H7 (cell line): ENCODE data around the gene CCDC194. TPM values are rescaled to one million over a fixed set of nuclear protein-coding genes. Genes with fewer than 3 reads are reported as not detected.
"Not testable (repeated sequence)": the region's sequence is repeated elsewhere in the genome, so short reads cannot be mapped to it uniquely, and the experiment has no call there.

Source experiments
- DNase-seq: peaks from one replicate; pipeline ENCODE4 v3.0.0; 2012
- H3K27me3 ChIP-seq: 2 replicates; pipeline ENCODE4 v1.6.0; 2011; ENCODE audit warnings: mild to moderate bottlenecking, low read length; ENCODE audit not compliant: control insufficient read depth, insufficient read depth
- H3K36me3 ChIP-seq: replicated peaks from 2 replicates; pipeline ENCODE4 v1.5.1; 2011; ENCODE audit warnings: low read length; ENCODE audit not compliant: control insufficient read depth, insufficient read depth
- H3K4me3 ChIP-seq: 2 replicates; pipeline ENCODE4 v1.5.1; 2011; ENCODE audit warnings: low read depth, mild to moderate bottlenecking, control low read depth, low read length, moderate library complexity; ENCODE audit not compliant: insufficient read depth
- total RNA-seq: library from RNA; depleted of rRNA; stranded (reverse); fragments of >200 nt; shearing (Covaris generic); gene quantifications from 2 replicates; pipeline ENCODE4 v1.2.3, GENCODE V29; 2014

The CCDC194 gene
- total RNA-seq, 1 experiment from 2014 or later = 0.42 TPM

DNA sequence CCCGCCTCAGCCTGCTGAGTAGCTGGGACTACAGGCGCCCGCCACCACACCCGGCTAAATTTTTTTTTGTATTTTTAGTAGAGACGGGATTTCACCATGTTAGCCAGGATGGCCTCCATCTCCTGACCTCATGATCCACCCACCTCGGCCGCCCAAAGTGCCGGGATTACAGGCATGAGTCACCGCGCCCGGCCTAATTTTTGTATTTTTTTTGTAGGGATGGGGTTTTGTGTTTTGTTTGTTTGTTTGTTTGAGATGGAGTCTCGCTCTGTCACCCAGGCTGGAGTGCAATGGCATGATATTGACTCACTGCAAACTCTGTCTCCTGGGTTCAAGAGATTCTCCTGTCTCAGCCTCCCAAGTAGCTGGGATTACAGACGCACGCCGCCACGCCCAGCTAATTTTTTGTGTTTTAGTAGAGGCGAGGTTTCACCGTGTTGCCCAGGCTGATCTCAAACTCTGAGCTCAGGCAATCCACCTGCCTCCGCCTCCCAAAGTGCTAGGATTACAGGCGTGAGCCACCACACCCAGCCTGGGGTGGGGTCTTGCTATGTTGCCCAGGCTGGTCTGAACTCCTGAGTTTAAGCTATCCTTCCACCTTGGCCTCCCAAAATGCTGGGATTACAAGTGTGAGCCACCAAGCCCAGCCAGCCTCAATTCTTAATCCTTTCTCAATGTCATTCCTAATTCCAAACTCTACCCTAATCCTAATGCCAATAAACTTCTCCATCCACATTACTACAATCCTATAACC lies 30.0 kb downstream of the CCDC194 start:
- not testable (repeated sequence) for DNase-seq, H3K36me3 ChIP-seq, H3K27me3 ChIP-seq, H3K4me3 ChIP-seq

DNA sequence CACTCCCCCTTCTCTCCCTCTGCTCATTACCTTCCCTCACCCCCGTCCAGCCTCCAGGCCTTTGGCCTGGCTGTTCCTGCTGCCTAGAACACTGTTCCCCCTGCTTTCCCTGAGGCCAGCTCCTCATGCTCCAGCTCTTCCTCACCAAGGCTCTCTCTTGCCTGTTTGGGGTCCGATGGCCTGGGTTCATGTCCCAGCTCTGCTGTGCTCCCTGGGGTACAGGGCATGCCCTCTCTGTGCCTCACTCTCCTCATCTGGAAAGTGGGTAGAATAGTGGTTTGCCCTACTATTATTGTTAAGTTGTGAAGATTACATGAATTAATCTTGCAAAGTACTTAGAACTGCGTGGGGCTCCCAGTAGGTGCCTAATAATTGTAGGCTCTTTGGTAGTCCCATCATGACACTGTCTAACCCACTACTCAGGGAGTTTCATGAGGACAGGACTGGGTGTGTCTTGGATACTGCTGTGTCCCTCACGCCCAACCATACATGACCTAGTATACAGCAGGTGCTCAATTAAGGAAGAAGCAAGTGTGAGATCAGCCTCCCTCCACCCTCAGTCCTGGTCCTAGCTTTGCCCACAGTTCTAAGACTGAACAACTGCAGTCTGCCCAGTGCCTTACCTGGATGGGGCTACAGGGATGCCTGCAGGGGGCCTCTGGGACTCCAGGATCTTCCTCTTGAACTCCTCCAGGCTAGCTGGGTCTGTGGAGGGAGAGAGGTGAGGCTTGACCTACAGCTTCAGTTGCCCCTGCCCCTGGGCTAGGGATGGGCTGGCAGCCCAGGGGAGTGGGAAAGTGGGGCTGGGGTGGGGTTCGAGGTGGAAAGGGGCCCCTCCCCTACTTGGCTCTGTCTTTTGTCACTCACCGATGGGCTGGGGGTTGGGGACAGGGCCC lies 33.8 kb downstream of the CCDC194 start:
- DNase-seq = peak; percentile 62
- Histone ChIP-seq H3K36me3 (no peaks in the 10 kb centered on the region), H3K4me3 (no peak overlapping the region), H3K27me3 (no peaks in the 10 kb centered on the region)

DNA sequence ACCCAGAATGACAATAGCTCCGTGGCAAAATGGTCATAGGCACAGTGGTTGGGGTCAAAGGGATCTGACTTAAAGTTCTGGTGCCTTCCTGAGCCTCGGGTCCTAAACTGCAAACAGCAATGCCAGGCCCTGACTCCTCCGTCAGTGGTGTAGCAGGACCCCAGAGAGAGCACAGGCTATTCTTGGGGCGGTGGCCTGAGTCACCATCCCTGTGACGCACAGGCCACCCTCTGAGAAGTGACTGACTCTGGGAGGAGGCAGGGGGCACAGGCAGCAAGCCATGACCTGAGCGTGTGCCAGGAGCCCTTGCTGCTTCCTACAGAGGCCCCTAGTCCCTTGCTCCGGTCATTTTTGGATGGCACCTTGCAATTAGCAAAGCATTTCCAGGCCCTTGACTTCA lies 35.6 kb downstream of the CCDC194 start:
- Histone ChIP-seq H3K27me3 (no peaks in the 10 kb centered on the region), H3K4me3 (no peak overlapping the region), H3K36me3 (no peaks in the 10 kb centered on the region)
- peak; percentile 31 for DNase-seq

DNA sequence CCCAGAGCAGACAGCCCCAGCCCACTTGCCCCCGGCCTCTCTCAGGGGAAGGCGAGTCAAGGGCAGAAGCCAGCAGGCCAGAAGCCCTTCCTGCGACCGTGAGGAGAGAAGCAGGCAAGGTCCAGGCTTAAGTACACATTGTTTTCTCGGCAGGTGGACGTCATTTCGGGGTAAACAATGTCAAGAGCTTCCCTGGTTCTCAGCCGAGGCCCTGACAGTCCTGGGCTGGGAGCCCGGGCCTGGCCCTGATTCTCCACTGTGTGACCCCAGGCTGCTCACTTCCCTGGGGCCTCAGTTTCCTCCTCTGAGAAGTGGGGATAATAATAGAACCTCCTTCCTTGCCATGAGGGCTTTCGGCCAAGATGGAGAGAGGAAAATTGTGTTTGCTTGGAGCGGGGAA lies 36.3 kb downstream of the CCDC194 start:
- Histone ChIP-seq H3K36me3 (no peaks in the 10 kb centered on the region), H3K27me3 (no peaks in the 10 kb centered on the region), H3K4me3 (no peak overlapping the region)
- peak; percentile 30 for DNase-seq

DNA sequence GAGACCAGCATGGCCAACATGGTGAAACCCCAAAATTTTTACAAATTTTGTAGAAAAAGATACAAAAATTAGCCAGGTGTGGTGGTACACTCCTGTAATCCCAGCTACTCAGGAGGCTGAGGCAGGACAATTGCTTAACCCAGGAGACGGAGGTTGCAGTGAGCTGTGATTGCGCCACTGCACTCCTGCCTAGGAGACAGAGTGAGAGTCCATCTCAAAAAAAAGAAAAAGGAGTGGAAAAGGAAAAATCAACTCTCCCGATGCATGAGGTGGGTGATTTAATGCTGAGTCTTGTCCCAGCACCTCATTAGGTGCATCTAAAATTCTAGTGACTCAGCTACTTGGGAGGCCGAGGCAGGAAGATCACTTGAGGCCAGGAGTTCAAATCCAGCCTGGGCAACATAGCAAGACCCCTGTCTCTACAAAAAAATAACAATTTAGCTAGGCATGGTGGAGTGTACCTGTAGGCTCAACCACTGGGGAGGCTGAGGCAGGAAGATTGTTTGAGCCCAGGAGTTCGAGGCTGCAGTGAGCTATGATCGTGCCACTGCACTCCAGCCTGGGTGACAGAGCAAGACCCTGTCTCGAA lies 36.8 kb downstream of the CCDC194 start:
- DNase-seq = no peak
- H3K36me3 ChIP-seq = no peaks in the 10 kb centered on the region
- H3K4me3 ChIP-seq = no peak overlapping the region
- H3K27me3 ChIP-seq = no peaks in the 10 kb centered on the region

DNA sequence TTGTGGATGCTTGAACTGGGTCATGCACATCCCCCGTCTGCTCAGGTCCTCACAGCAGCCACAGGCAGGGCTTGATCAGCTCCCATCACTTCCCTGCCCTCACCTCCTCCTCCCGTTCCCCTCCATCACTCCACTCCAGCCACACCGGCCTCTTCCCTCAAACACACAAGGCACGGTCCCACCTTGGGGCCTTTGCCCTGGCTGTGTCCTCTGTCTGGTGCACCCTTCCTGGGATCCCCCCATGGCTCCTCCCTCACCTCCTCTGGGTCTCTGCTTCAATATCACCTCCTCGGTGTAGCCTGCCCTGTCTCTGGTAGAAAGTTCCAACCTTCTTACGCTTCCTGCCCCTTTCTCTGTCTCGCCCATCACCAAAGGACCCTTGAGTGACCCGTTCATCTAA lies 40.6 kb downstream of the CCDC194 start:
- no peak overlapping the region for H3K4me3 ChIP-seq
- no peaks in the 10 kb centered on the region for H3K27me3 ChIP-seq
- no peak for DNase-seq
- no peaks in the 10 kb centered on the region for H3K36me3 ChIP-seq

DNA sequence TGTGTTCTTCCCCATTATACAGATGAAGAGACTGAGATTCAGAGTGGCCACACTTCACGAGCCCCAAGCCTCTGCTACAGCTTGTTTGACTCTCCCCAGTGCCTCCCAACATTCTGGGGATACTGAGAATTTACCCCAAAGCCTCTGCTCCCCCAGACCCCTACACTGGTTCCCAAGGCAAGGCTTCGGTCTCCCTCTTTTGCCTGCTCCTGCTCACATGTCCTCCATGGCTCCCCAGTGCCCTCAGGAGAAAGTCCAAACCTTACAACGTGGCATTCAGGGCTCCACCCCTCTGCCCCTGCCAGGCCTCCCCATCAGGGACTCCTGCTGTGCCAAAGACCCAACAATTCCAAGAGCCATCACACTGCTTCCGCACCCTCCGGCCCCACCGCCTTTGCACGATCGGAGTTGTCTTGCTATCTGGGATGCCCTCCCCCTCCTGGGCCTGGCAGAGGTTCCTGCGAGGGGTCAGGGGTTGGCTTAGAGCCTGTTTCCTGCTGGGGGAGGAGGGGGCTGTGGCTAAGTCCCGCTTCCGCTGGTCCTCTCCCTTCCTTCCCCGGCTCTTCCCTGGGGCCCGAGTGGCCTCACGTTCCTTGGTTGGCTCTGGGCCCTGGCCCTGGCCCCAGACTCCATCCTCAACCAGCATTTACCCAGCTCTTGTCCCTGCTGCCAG lies 41.3 kb downstream of the CCDC194 start:
- H3K36me3 ChIP-seq = no peaks in the 10 kb centered on the region
- peak; percentile 64 for DNase-seq
- no peak overlapping the region for H3K4me3 ChIP-seq
- no peaks in the 10 kb centered on the region for H3K27me3 ChIP-seq

DNA sequence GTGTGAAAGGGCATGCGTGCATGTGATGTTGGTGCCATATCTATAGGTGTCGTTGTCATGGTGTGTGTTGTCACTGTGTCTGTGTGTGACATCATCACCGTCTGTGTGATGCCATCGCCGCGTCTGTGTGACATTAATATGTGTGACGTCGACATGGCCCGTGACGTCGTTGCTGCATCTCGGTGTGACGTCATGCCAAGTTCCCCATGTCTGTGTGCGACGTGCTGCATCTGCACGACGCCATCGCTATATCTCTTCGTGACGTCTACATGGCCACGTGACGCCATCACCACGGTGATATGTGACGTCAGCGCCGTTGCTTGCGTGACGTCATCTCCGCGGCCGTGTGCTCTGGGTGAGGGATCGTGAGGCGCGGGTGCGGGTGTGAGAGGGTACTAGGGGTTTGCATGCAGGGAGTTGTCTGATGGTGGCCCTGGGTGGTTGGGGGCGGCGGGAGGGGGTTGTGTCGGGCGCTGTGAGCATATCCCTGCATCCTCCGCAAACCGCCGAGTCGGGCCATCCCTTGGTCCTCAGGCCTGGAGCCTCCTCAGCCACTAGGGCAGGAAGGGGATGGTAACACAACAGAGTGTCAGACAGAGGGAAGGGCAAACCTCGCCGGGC lies 42.1 kb downstream of the CCDC194 start:
- Histone ChIP-seq H3K36me3 (no peaks in the 10 kb centered on the region), H3K4me3 (no peak overlapping the region), H3K27me3 (no peaks in the 10 kb centered on the region)
- DNase-seq = peak; percentile 48

DNA sequence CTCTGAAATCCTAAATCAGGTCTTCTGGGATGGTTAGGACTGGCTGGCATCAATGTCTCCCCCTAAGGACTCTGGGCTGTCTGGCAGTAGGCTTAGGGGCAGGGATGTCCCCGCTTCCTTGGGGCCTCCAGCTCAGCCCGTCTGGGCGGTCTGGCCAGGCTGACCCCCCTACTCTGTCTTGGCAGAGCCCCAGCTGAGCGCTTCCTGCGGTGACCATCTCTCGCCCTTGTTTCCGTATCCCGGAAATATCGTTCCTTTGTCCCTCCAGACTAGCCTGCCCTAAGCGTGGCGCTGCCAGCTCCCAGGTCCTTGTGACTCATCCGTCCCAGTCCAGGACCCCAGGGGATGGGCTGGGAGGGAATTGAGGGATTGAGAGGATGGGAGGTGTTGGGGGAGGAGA lies 45.3 kb downstream of the CCDC194 start:
- Histone ChIP-seq H3K27me3 (no peaks in the 10 kb centered on the region), H3K36me3 (no peaks in the 10 kb centered on the region), H3K4me3 (no peak overlapping the region)
- peak; percentile 85 for DNase-seq

DNA sequence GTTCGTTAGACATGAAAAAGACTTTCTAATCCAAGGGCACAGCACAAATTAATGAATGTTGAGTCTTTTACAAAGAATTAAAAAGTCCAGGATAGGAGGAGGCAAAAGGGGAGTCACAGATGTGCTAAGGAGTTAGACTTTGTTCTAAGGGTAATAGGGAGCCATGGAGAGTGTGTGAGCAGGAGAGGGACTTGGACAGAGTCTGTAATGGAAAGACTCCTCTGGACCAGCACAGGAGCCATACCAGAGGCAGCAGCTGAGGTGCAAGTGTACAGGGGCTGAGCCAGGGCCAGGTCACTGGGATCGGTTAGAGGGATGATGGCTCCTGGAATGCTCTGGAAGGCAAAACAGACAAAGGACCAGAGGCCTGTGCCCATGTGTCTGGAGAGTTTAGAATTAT lies 46.1 kb downstream of the CCDC194 start:
- Histone ChIP-seq H3K36me3 (no peaks in the 10 kb centered on the region), H3K4me3 (no peak overlapping the region), H3K27me3 (no peaks in the 10 kb centered on the region)
- no peak for DNase-seq

DNA sequence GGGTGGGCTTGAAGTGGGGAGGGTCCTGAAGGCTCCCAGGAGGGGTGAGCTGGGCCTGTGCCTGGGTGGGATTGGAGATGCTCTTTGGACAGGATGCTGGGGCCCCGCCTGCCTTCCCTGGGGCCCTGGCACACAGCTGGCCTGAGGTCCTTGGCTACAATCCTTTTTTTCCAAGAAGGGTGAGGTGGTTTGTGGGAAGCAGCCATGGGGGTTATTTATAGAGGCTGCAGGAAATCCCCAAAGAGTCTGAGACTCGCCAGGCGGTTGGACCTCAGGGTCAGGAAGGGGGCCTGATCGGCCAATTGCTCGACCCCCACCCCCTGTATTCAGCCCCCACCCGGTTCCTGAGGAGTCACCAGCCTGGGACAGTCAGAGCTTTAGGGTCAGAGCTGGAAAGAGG lies 46.6 kb downstream of the CCDC194 start:
- Histone ChIP-seq H3K4me3 (no peak overlapping the region), H3K27me3 (no peaks in the 10 kb centered on the region), H3K36me3 (no peaks in the 10 kb centered on the region)
- DNase-seq = peak; percentile 39

DNA sequence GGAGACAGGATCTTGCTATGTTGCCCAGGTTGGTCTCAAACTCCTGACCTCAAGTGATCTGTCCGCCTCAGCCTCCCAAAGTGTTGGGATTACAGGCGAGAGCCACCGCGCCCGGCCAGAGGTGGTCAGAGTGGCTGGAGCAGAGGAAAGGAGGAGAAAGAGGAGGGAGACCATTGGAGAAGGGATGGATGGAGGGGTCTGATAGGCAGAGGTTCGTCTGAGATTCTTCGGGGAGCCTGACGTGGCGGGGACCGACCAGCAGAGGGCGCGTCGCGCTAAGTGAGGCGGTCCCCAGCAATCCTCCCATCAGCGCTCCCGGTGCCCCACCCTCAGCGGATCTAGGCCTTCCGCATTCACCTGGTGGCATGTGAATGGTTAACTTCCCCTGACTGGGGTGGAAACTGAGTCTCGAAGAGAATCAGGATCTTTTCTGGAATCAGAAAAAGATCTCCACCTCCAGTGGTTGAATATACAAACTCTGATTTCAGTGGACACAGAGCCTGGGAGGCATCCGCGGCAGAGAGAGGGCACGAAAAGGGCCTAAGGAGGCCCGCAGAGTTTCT lies 47.8 kb downstream of the CCDC194 start:
- Histone ChIP-seq H3K4me3 (no peak overlapping the region), H3K36me3 (peaks cover 4% of the 10 kb centered on the region), H3K27me3 (no peaks in the 10 kb centered on the region)
- peak; percentile 96 for DNase-seq

DNA sequence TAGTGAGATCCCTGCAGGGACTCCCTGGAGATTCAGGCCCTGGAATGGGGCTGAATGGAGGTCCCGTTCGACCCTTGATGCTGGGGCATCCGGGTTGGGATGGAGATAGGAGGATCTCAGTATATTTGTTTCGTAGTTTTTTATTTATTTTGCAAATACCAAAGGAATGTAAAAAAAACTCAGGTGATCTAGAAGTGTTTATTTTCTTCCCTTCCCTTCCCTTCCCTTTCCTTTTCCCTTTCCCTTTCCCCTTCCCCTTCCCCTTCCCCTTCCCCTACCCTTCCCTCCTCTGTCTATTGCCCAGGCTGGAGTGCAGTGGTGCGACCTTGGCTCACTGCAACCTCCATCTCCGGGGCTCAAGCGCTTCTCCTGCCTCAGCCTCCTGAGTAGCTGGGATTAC lies 52.2 kb downstream of the CCDC194 start:
- Histone ChIP-seq H3K27me3 (no peaks in the 10 kb centered on the region), H3K4me3 (no peak overlapping the region), H3K36me3 (peaks cover 4% of the 10 kb centered on the region)
- DNase-seq = no peak

DNA sequence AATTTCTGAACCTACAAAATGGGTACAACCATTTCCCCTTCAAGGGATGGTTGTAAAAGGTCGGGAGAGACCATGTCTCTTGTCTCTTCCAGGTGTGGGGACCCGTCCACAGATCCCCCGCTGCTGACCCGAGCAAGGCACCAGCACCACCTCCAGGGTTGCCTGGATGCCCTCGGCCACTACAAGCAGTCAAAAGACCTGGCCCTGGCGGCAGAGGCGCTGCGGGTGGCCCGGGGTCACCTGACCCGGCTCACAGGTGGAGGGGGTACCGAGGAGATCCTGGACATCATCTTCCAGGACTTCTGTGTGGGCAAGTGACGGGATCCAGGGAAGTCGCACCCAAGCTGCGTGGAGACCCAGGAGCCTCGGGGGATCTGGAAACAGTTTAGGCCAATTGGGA lies 52.6 kb downstream of the CCDC194 start:
- H3K27me3 ChIP-seq = no peaks in the 10 kb centered on the region
- peaks cover 4% of the 10 kb centered on the region for H3K36me3 ChIP-seq
- H3K4me3 ChIP-seq = no peak overlapping the region
- peak; percentile 38 for DNase-seq
